Stimulated activated CD4-positive, alpha-beta T cell treated with anti-CD3 and anti-CD28 coated beads, Interleukin-2, amount 100 ng/mL, for 4 hours (primary cell): Measurements from ENCODE around the gene SKIDA1.

Experiments used
- DNase-seq: peaks from one replicate; pipeline ENCODE4 v3.0.0-alpha.2; 2020; ENCODE audit warnings: low read depth

Gene SKIDA1

DNA sequence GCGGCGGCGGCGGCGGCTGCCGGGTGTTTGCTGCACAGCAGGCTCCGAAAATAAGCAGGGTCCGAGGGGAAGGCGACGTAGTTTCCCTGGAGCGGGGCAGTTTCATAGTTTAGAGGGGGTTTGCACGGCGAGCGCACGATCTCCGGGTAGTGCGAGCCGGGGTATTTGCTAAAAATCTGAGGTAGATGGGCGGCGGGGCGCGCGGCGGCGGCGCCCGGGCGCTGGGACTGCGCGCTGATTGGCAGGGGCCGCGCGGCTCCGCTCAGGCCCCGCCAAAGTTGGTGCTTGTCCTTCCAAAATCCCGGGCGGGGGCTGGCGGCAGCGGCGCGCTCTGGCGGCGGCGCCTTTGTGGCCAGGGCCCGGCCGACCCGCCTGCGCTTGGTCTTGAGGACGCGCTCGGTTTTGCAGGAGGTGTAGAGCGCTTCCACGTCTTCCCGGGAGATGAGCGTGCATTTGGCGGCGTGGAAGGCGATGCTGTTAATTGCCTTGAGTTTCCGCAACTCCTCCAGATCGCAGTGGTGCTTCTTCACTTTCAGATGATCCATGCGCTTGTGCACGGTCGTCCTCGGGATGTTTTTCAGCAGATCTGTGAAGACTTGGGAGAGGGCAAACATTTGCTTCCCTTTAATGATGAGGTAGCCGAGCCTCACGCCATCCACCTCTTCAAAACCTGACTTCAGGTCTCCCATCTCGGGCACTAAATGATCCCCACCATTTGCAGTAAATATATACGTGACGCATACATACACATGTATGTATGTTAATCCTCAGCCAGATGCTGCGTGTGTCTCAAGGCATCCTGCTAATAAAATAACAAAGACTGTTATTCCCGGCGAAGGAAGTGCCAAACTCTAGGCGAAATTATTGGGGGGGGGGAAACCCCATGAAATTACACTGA is 8.1 kb downstream of the SKIDA1 start:
- DNase-seq = no peak

- DNase-seq = no peak
Observed at GRCh38 chr10:21516242-21517131, 9.0 kb downstream of the SKIDA1 start.

DNA sequence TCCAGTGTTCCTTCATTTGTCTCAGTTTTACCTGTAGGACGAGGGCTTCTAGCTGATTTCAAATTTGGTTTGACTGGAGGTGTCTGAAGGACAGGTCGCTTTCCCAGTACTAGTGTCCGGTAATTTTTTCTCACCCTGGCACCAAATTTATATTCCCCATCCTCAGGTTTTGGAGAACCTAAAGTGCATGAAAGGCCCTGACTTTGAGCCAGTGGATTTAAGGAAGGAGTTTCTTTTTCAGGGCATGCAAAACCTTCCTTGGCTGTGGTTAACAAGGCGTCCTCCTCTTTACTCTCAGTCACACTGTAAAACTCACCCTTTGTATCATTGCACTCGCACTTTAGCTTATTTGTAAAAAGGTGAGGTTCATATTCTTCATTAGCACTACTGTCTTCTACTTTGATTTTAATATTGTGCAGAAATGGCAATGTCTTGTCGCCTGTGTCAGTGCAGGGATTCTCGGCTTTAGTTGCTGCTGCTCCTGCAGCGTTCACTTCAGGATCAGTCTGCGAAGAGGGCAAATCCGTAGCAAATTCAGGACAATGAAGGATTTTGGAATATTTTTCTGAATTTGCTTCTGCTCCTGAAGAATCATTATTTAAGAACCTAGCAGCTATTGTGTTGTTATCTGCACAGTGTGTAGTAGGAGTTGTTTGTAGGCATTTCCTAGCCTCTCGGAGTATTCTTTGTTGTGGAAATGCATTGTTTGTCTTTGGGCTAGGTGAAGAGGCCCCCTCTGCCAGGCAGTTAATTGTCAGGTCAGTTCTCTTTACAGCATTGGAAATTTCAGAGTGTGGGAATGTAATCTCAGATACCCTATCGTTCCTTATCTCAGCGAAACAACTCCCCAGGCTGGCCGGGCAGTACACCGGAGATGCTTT is 9.9 kb downstream of the SKIDA1 start:
- DNase-seq = no peak

GRCh38 chr10:21514818-21515351 is 10.6 kb downstream of the SKIDA1 start:
- no peak for DNase-seq

DNA sequence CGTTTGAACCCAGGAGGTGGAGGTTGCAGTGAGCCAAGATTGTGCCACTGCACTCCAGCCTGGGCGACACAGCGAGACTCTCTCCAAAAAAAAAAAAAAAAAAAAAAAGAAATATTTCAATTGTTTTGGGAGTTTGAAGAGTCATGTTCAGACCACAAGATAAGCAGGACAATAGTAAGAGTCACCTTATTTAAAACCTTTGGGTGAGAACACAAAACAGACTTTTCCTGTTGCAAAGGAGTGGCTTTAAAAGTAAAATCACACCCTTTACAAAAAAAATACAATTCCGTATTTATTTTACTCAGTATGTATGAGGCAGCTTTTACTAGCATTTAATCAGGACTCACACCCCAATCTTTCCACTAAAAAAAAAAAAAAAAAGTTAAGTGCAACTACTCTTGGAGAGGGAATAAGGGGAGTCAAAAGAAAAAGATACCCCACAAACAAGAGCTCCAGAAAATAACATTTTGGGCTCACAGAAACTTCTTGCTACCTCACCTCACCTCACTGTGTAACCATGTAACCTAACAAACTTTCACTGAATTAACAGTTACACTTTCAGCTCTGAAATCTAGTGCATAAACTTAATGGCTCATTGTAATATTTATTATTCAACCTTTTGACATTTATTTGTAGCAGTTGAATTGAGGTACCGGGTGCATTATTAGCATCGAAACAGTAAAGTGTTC is 11.2 kb downstream of the SKIDA1 start:
- DNase-seq = no peak

- no peak for DNase-seq
Observed at GRCh38 chr10:21513405-21513788, 12.1 kb downstream of the SKIDA1 start.

DNA sequence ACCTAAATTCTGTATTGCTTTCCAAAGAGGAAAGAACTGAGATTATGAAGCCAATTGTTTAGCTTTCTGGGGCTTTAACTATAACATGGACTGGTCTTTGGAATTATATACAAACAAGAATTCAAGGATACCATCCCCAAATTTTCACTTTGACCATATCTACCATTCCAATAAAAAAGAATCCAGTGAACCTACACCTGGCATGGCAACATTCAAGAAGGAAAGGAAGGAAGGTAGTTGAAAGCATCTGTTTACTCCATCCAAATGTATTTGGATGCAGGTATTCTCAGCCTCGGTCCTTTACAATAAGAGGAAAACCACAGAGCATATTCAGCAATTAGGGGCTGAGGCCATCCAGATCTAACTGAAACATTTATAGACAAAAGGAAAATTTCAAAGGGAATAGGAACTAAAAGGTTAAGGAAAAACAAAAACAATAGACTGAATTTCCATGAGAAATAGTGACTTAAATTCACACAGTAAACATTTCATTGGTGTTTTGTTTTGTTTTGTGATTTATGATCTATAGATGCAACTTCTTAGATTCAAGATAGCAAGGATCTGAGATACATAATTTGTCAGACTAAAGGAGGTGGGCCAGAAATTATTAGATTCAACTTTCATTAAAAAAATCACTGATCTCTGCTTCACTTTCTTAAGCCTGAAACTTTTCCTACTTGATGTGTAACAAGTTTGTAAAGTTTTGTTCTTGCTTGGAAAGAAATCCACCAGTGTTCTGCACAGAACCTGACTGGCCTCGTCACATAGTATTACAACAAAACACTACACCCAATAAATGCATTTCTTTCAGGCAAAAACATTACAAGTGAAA is 12.7 kb downstream of the SKIDA1 start:
- no peak for DNase-seq

- no peak for DNase-seq
Observed at GRCh38 chr10:21511946-21512572, 13.4 kb downstream of the SKIDA1 start.

DNA sequence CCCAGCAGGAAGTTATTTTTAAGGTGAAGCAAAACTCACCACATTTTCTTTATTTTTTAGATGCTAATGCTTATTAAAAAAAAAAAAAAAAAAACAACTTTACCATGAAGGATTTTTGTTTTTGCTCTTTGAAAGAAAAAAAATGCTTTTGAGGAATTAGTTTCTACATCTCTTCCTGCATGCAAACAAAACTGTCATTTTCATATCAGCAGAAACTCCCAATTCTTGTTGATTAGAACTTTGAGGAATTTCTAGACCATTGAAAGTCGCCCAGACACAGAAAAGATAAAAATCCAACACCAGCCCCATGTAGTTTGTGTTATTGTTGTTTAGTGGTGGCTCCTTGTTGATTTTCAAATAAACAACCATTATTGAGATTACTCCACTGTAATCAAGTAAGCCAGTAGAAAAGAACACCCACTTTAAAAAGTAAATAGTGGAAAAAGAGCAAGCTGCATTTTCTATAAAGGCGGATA is 14.3 kb downstream of the SKIDA1 start:
- DNase-seq = no peak

GRCh38 chr10:21510241-21511094 is 15.0 kb downstream of the SKIDA1 start:
- DNase-seq = no peak

DNA sequence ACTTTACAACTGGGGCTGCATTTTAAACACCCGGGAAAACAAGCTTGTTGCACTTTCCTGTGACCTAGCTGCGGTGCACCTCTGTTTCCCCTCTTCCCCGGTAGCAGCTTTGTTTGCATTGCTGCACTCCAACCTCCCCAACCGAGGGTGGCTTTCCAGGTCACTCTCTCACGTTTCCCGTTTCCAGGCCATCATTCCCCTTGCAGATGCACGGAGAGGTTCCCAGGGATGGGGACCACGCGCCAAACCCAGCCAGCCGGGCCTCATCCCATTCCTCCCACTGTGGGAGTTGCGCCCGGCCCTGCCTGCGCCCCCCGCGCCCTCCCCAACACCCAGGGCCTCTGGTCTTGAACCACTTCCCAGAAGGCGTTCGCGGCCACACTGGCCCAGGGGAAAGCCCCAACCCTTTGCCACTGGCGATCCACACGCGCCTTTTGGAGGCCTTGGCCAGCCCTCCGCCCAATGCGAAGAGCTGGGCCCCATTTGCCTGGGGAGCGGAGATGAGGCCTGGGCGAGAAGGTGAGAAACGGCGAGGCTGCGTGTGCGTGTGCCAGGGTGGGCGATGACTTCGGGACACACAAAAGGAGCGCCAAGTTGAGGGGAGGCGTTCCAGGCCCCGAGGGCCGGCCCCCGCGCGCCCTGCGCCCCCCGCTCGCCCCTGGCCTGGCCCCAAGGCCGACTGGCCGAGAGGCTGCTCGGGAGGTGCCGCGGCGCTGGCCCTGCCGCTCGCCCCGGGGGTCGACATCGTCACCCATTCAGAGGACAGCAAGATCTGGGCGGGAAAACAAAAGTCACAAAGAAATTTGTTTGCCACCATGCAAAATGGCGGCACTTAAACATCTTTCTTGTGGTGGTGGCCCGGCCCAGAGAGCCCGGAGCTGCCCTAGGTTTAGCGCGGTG is 15.9 kb downstream of the SKIDA1 start:
- no peak for DNase-seq

GRCh38 chr10:21508706-21509331 is 16.7 kb downstream of the SKIDA1 start:
- no peak for DNase-seq

- DNase-seq = no peak
Observed at GRCh38 chr10:21507150-21507549, 18.3 kb downstream of the SKIDA1 start.

DNA sequence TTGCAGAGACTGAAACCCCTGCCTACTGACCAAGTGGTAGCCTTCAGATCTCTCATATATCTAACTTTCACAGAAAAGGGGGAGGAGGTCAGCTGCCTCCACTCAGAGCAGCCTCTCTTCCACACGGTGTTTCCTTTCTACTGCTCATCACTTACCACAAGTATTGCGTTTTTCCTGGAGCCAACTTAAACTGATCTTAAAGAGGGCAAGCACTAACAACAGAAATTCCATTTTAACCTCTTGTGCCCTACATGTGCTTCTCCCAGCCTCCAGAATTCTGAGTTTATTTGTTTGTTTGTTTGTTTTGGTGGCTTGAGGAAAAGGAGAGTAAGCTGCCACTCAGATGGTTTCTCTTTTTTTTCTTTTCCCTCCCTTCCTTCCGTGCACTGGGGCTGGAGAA is 19.1 kb downstream of the SKIDA1 start:
- DNase-seq = no peak

- no peak for DNase-seq
Observed at GRCh38 chr10:21505711-21506278, 19.7 kb downstream of the SKIDA1 start.

DNA sequence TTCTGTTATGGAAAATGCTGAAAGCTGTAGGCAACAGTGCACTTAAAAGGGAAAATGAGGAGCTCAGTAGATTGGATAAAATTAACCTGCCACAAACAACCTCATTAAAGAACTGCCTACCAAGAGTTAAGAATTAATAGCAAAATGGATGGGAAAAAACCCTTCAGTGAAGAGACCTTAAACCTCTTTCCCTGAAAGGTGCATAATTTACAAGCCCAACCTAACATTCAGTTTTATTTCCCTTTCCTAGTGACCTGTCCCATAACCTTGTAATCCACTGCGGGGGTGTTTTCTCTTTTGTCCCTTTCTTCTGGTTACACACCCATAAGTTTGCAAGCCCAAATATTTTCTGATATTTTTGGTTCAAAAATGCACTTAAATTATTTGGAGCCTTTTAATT is 21.9 kb downstream of the SKIDA1 start:
- no peak for DNase-seq

- no peak for DNase-seq
Observed at GRCh38 chr10:21502348-21502740, 23.1 kb downstream of the SKIDA1 start.
